PC-9 (cell line): ENCODE results near the gene INPP5A.

ENCODE experiments used
- CTCF ChIP-seq: fragments of 200-600 bp; sonication (generic); conservative IDR thresholded peaks from 2 replicates; pipeline ENCODE4 v1.6.1; 2017; ENCODE audit warnings: mixed run types, antibody characterized with exemption, mild to moderate bottlenecking, moderate library complexity
- EZH2 ChIP-seq: fragments of 200-600 bp; sonication (generic); IDR thresholded peaks from 2 replicates; pipeline ENCODE4 v1.8.0; 2017; ENCODE audit warnings: antibody characterized with exemption, low read depth

GRCh38 chr10:132566892-132567291, 29.3 kb downstream of the INPP5A start:
- TF ChIP-seq EZH2 (no peak), CTCF (no peak)
